Measurements from ENCODE around the gene RIC3.

RIC3 gene

GRCh38 chr11:8086001-8086479 lies 82.8 kb downstream of the RIC3 start:
- DNase-seq: no peak

GRCh38 chr11:8085011-8085645 lies 83.7 kb downstream of the RIC3 start:
- no peak for DNase-seq

GRCh38 chr11:8084352-8084751 lies 84.5 kb downstream of the RIC3 start:
- DNase-seq: no peak

- no peak for DNase-seq
Observed at GRCh38 chr11:8083871-8084281, 84.9 kb downstream of the RIC3 start.

GRCh38 chr11:8083088-8083395 lies 85.8 kb downstream of the RIC3 start:
- DNase-seq: no peak

GRCh38 chr11:8082391-8083087 lies 86.3 kb downstream of the RIC3 start:
- no peak for DNase-seq

GRCh38 chr11:8081591-8082250 lies 87.1 kb downstream of the RIC3 start:
- no peak for DNase-seq

GRCh38 chr11:8080674-8081590 lies 87.9 kb downstream of the RIC3 start, which contains the start of gene TUB:
TUB (plus strand) TSS chr11:8081211; CDS start chr11:8081511, 300 bp downstream.
- no peak for DNase-seq

- no peak for DNase-seq
Observed at GRCh38 chr11:8080069-8080670, 88.7 kb downstream of the RIC3 start.

GRCh38 chr11:8079111-8079675 lies 89.6 kb downstream of the RIC3 start:
- no peak for DNase-seq

- no peak for DNase-seq
Observed at GRCh38 chr11:8075119-8075726, 93.6 kb downstream of the RIC3 start.

- DNase-seq: no peak
Observed at GRCh38 chr11:8071616-8072581, 96.9 kb downstream of the RIC3 start.

GRCh38 chr11:8070417-8071115 lies 98.3 kb downstream of the RIC3 start:
- no peak for DNase-seq

- no peak for DNase-seq
Observed at GRCh38 chr11:8069771-8070170, 99.1 kb downstream of the RIC3 start.

- DNase-seq: no peak
Observed at GRCh38 chr11:8068605-8069221, 100.1 kb downstream of the RIC3 start.

- no peak for DNase-seq
Observed at GRCh38 chr11:8067929-8068575, 100.8 kb downstream of the RIC3 start.

- DNase-seq: no peak
Observed at GRCh38 chr11:8067567-8067928, 101.3 kb downstream of the RIC3 start.

- DNase-seq: no peak
Observed at GRCh38 chr11:8066911-8067455, 101.8 kb downstream of the RIC3 start.

All from activated CD4-positive, CD25-positive, alpha-beta regulatory T cell (primary cell).